Kidney epithelial cell (primary cell): ENCODE data around the gene ITIH6. TPM values are rescaled to one million over a fixed set of nuclear protein-coding genes. Genes with fewer than 3 reads are reported as not detected.

Source experiments
- DNase-seq: peaks from one replicate; pipeline ENCODE4 v3.0.0-alpha.2; 2010; ENCODE audit warnings: low read depth
- H3K27me3 ChIP-seq: 2 replicates; pipeline ENCODE4 v1.6.0; 2011; ENCODE audit warnings: low read length; ENCODE audit not compliant: control insufficient read depth, insufficient read depth
- H3K36me3 ChIP-seq: 2 replicates; pipeline ENCODE4 v1.5.1; 2011; ENCODE audit warnings: low read length; ENCODE audit not compliant: control insufficient read depth, insufficient read depth
- H3K4me3 ChIP-seq: 2 replicates; pipeline ENCODE4 v1.5.1; 2011; ENCODE audit warnings: low read depth, mild to moderate bottlenecking, control low read depth, low read length
- total RNA-seq: library from RNA; depleted of rRNA; stranded (reverse); fragments of >200 nt; gene quantifications from 2 replicates; pipeline ENCODE4 v1.2.3, GENCODE V29; 2015
- TF ChIP-seq, protein P1 (sequence below): IDR thresholded peaks from 2 replicates; pipeline ENCODE4 v1.5.1; 2011; ENCODE audit warnings: mild to moderate bottlenecking, moderate library complexity, low read length, control low read depth, inconsistent platforms; ENCODE audit not compliant: insufficient read depth, poor library complexity, severe bottlenecking

Gene ITIH6
- total RNA-seq, 1 donor from 2014 or later, result not detected

DNA sequence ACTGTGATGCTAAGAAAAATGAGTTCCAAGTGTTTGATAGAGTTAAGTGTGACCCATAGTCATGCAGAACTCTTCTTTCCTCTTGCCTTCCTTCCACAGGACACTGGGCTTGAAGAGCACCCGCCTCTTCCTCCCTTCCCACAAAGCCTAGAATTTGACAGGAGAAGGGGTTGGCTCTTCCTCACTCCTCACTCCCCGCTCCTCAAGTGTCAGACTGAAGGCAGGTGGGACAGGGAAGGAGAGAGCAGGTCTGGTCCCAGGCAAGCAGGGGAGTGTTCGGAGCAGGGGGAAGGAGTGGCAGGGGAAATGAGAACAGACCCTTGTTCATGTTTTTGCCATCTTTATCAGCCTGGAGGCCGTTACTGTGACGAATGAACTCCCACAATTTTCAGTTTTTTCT lies 20.2 kb upstream of the ITIH6 start:
- Histone ChIP-seq H3K4me3 (no peak overlapping the region), H3K36me3 (no peaks in the 10 kb centered on the region), H3K27me3 (no peaks in the 10 kb centered on the region)
- no peak for DNase-seq
- TF ChIP-seq, protein P1, sequence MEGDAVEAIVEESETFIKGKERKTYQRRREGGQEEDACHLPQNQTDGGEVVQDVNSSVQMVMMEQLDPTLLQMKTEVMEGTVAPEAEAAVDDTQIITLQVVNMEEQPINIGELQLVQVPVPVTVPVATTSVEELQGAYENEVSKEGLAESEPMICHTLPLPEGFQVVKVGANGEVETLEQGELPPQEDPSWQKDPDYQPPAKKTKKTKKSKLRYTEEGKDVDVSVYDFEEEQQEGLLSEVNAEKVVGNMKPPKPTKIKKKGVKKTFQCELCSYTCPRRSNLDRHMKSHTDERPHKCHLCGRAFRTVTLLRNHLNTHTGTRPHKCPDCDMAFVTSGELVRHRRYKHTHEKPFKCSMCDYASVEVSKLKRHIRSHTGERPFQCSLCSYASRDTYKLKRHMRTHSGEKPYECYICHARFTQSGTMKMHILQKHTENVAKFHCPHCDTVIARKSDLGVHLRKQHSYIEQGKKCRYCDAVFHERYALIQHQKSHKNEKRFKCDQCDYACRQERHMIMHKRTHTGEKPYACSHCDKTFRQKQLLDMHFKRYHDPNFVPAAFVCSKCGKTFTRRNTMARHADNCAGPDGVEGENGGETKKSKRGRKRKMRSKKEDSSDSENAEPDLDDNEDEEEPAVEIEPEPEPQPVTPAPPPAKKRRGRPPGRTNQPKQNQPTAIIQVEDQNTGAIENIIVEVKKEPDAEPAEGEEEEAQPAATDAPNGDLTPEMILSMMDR, result no peak

DNA sequence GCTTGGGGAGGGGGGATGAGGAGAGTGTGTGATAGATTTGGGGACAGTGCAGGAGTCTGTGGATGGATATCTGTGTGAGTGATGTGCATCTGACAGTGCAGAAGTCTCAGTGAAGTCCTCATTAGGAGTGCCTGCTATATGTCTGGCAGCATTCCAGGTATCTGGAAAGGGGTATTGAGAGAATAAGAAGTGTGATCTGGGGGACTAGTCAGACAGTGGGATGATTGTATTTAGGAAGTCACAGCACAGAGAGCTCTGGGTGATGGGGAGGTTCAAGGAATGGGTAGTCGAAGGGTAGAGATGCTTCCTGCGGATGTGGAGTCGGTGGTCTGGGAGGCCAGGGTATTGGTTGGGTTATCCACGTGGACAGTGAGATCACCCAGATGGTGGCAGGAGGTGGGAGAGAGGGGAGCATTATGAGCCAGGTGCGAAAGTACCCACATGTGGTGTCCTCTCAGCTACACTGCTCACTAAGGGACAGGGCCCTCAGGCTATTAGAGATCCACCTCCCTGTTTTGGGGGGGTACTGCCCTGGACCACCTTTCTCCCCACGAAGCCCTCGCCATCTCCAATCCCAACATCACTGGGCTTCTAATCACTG lies 19.3 kb upstream of the ITIH6 start:
- H3K4me3 ChIP-seq, result no peak overlapping the region
- no peak for DNase-seq
- no peaks in the 10 kb centered on the region for H3K27me3 ChIP-seq
- H3K36me3 ChIP-seq, result no peaks in the 10 kb centered on the region
- TF ChIP-seq, protein P1, result no peak

DNA sequence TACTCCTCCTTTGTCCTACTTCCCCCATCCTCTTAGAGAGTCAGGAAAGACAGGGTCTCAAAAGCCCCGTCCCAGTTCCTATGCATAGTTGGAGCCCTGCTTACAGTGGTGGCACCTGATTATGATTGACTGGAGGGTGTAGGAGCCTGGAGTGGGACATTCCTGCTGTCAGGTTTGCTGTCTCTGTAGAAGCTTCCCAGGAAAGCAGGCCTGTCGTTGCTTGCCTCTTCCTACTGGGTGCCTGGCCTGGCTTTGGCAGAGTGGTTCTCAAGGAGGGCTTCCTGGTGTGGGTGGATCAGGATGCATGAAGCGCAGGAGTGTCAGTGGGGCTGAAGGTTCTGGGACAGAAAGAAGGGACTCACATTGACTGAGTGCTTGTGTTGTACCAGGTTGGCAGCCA lies 14.3 kb upstream of the ITIH6 start:
- Histone ChIP-seq H3K36me3 (no peaks in the 10 kb centered on the region), H3K27me3 (no peaks in the 10 kb centered on the region), H3K4me3 (no peak overlapping the region)
- TF ChIP-seq, protein P1, result no peak
- DNase-seq, result no peak

DNA sequence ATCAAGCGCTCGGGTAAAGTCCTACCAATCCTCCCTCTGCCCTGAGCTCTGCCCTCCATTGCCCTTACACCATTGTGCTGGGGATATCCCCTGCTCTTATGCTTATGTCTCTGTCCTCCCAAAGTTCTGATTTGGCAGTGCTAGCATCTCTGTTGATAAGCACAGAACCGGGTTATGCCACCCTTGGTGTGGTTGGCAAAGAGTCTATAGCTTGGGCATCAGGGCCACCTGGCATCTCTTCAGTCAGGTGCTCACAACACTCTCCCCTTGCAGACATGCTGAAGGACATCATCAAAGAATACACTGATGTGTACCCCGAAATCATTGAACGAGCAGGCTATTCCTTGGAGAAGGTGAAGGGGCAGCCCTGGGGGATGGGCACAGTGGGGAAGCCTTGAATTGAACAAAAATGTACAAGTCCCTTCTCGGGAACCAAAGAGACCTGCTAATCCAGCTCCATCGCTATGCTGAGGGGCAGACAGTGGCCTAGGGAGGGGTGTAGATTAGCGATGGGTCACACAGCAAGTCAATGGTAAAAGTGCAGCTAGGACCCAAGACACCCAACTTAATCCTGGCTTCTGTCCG lies 13.3 kb upstream of the ITIH6 start:
- Histone ChIP-seq H3K4me3 (no peak overlapping the region), H3K36me3 (no peaks in the 10 kb centered on the region), H3K27me3 (no peaks in the 10 kb centered on the region)
- DNase-seq, result no peak
- TF ChIP-seq, protein P1, result no peak

DNA sequence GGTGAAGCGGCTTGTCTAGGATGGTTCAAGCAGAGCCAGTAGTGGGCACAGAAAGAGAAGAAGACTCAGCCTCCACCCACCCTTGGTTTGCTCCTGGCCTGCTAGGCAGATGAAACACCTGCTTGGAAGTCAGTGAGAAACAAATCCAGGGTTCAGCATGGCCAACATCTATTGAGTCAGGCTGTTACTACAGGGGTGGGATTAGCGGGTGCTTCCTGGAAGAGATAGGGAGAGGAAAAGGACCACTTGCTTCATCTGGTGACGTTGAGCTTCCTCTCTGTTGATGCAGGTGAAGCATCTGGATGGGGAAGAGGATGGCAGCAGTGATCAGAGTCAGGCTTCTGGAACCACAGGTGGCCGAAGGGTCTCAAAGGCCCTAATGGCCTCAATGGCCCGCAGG lies 12.5 kb upstream of the ITIH6 start:
- Histone ChIP-seq H3K36me3 (no peaks in the 10 kb centered on the region), H3K4me3 (no peak overlapping the region), H3K27me3 (no peaks in the 10 kb centered on the region)
- TF ChIP-seq, protein P1, result no peak
- DNase-seq, result no peak
